Muscle of leg (tissue), 11 donors: ENCODE data around the gene HRNR. TPM values are rescaled to one million over a fixed set of nuclear protein-coding genes. Genes with fewer than 3 reads are reported as not detected.
"Not testable (repeated sequence)": the region's sequence is repeated elsewhere in the genome, so short reads cannot be mapped to it uniquely, and the experiment has no call there.

Source experiments
- DNase-seq: peaks from one replicate; pipeline ENCODE4 v3.0.0; 2013
- H3K27ac ChIP-seq: one replicate; pipeline ENCODE4 v1.5.1; 2013; ENCODE audit warnings: mild to moderate bottlenecking, low read length, control low read depth
- H3K27me3 ChIP-seq: one replicate; pipeline ENCODE4 v1.6.1; 2013; ENCODE audit warnings: low read length; ENCODE audit not compliant: control insufficient read depth, insufficient read depth
- H3K36me3 ChIP-seq: one replicate; pipeline ENCODE4 v1.6.1; 2013; ENCODE audit warnings: low read length; ENCODE audit not compliant: control insufficient read depth, insufficient read depth
- H3K4me1 ChIP-seq: one replicate; pipeline ENCODE4 v1.6.1; 2013; ENCODE audit warnings: low read length; ENCODE audit not compliant: control insufficient read depth, insufficient read depth
- H3K4me3 ChIP-seq: one replicate; pipeline ENCODE4 v1.5.1; 2013; ENCODE audit warnings: low read length, control low read depth
- H3K9me3 ChIP-seq: replicated peaks from 2 replicates; pipeline ENCODE4 v1.6.1; 2013; ENCODE audit warnings: low read depth, low read length; ENCODE audit not compliant: control insufficient read depth
- WGBS: methylation state at CpG from one replicate; pipeline ENCODE4 v1.1.5; 2013; ENCODE audit warnings: missing lambda C conversion rate; ENCODE audit not compliant: insufficient coverage; 5-methylcytosine and 5-hydroxymethylcytosine counted together
- polyA plus RNA-seq, 8 donors: library from polyadenylated mRNA; unstranded; fragments of 120-200 nt; gene quantifications; one replicate each; pipeline versions ENCODE4 v1.2.1 to v1.2.3, GENCODE V29; 2013; ENCODE audit warnings: inconsistent platforms in 1 of 8, low replicate concordance in 1 of 8; ENCODE audit not compliant: insufficient read length in 8 of 8, insufficient read depth in 1 of 8
- total RNA-seq: library from RNA; stranded (reverse); fragments of 120-200 nt; gene quantifications from one replicate; pipeline ENCODE4 v1.2.4, GENCODE V29; 2013

The HRNR gene
- total and polyA plus RNA-seq, 9 donors, result 0.03 to 0.49 (median 0.17) TPM; not detected in 1

DNA sequence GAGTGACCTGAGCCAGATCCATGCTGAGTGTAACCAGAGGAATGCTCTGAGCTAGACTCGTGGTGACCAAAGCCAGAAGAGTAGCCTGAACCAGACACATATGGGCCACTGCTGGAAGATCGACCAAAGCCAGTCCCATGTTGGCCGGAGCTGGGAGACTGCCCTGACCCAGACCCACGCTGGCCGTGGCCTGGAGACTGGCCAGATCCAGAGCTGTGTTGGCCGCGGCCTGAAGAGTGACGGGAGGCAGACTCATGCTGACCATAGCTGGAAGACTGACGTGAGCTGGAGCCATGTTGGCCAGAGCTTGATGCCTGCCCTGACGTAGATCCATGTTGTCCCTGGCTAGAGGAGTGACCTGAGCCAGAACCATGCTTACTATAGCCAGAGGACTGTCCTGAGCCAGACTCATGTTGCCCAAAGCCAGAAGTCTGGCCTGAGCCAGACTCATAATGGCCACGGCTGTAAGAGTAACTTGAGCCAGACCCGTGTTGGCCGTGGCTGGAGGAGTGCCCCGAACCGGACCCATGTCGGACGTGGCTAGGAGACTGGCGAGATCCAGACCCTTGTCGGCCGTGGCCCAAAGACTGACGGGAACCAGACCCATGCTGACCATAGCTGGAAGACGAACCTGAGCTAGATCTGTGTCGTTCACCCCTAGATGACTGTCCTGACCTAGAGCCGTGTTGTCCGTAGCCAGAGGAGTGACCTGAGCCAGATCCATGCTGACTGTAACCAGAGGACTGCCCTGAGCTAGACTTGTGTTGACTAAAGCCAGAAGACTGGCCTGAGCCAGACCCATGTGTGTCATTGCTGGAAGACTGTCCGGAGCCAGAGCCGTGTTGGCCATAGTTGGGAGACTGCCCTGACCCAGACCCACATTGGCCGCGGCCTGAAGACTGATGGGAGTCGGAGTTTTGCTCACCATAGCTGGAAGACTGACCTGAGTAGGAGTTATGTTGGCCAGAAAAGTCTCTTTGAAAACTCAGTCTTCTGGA, 3.5 kb downstream of the HRNR start:
- H3K9me3 ChIP-seq, result peaks cover 12% of the 10 kb centered on the region
- H3K27me3 ChIP-seq, result no peaks in the 10 kb centered on the region
- DNase-seq, result no peak
- 92% methylated on average over 29 of the region's 30 CpGs for WGBS
- H3K4me1 ChIP-seq, result no peaks in the 10 kb centered on the region
- no peak overlapping the region for H3K4me3 ChIP-seq
- no peaks in the 10 kb centered on the region for H3K36me3 ChIP-seq
- no peak overlapping the region for H3K27ac ChIP-seq

DNA sequence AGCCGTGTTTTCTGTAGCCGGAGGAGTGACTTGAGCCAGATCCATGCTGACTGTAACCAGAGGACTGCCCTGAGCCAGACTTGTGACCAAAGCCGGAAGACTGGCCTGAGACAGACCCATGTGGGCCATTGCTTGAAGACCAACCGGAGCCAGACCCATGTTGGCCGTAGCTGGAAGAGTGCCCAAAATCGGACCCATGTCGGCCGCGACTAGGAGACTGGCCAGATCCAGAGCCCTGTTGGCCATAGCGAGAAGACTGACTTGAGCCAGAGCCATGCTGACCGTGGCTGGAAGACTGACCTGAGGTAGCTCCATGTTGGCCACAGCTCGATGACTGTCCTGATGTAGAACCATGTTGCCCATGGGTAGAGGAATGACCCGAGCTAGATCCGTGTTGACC, 4.6 kb downstream of the HRNR start:
- peaks cover 12% of the 10 kb centered on the region for H3K9me3 ChIP-seq
- H3K27ac ChIP-seq, H3K4me3 ChIP-seq, H3K27me3 ChIP-seq, H3K36me3 ChIP-seq, DNase-seq, H3K4me1 ChIP-seq: not testable (repeated sequence)
- 88% methylated on average over 14 of the region's 14 CpGs for WGBS

DNA sequence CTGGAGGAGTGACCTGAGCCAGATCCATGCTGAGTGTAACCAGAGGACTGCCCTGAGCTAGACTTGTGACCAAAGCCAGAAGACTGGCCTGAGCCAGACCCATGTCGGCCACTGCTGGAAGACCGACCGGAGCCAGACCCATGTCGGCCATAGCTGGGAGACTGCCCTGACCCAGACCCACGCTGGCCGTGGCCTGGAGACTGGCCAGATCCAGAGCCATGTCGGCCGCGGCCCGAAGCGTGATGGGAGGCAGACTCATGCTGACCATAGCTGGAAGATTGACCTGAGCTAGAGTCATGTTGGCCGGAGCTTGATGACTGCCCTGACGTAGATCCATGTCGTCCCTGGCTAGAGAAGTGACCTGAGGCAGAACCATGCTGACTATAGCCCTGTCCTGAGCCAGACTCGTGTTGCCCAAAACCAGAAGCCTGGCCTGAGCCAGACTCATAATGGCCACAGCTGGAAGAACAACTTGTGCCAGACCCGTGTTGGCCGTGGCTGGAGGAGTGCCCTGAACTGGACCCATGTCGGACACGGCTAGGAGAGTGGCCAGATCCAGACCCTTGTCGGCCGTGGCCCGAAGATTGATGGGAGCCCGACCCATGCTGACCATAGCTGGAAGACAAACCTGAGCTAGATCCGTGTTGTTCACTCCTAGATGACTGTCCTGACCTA, 5.1 kb downstream of the HRNR start:
- H3K4me3 ChIP-seq, result no peak overlapping the region
- DNase-seq, result no peak
- H3K9me3 ChIP-seq, result peaks cover 12% of the 10 kb centered on the region
- no peaks in the 10 kb centered on the region for H3K27me3 ChIP-seq
- H3K27ac ChIP-seq, result no peak overlapping the region
- no peaks in the 10 kb centered on the region for H3K36me3 ChIP-seq
- WGBS, result 90% methylated on average over 24 of the region's 24 CpGs
- no peaks in the 10 kb centered on the region for H3K4me1 ChIP-seq

DNA sequence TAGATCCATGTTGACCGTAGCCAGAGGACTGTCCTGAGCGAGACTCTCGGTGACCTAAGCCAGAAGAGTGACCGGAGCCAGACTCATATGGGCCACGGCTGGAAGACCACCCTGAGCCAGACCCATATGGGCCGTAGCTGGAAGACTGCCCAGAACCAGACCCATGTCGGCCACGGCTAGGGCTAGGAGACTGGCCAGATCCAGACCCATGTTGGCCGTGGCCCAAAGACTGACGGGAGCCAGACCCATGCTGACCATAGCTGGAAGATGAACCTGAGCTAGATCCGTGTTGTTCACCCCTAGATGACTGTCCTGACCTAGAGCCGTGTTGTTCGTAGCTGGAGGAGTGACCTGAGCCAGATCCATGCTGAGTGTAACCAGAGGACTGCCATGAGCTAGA, 8.4 kb downstream of the HRNR start:
- not testable (repeated sequence) for H3K4me3 ChIP-seq, H3K36me3 ChIP-seq, H3K27me3 ChIP-seq, H3K27ac ChIP-seq, H3K4me1 ChIP-seq, DNase-seq, H3K9me3 ChIP-seq
- WGBS, result 92% methylated on average over 2 of the region's 13 CpGs

DNA sequence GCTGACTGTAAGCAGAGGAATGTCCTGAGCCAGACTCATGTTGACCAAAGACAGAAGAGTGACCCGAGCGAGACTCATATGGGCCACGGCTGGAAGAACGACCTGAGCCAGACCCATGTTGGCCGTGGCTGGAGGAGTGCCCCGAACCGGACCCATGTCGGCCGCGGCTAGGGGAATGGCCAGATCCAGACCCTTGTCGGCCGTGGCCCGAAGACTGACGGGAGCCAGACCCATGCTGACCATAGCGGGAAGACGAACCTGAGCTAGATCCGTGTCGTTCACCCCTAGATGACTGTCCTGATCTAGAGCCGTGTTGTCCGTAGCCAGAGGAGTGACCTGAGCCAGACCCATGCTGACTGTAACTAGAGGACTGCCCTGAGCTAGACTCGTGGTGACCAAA, 9.1 kb downstream of the HRNR start:
- not testable (repeated sequence) for DNase-seq, H3K27ac ChIP-seq
- WGBS, result no CpG with 5 or more reads among the region's 21 CpGs

DNA sequence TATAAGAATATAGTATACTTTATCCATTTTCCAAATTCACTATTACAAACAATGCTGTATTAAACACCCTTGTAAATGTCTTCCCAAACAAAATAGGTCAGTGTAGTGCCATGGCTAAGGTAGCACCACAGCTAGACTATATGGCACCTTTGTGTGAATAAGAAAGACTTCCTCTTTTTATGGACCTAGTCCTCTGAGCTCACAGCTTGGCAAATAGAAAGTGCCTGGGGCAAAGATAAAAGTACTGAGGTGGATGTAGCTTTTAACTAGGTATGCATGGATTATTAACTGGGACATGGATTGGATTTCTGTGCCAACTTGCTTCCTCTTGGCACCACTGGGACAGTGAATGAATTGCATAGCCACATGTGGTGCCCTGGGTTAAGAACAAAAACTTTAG, 25.0 kb downstream of the HRNR start:
- Histone ChIP-seq H3K27ac (no peak overlapping the region), H3K4me3 (no peak overlapping the region), H3K36me3 (no peaks in the 10 kb centered on the region), H3K9me3 (no peaks in the 10 kb centered on the region), H3K4me1 (no peaks in the 10 kb centered on the region), H3K27me3 (no peaks in the 10 kb centered on the region)
- DNase-seq, result no peak

More for the DNA sequence above, 9.1 kb downstream of the HRNR start:
- not testable (repeated sequence) for H3K36me3 ChIP-seq, H3K4me3 ChIP-seq, H3K27me3 ChIP-seq, H3K4me1 ChIP-seq, H3K9me3 ChIP-seq

DNA sequence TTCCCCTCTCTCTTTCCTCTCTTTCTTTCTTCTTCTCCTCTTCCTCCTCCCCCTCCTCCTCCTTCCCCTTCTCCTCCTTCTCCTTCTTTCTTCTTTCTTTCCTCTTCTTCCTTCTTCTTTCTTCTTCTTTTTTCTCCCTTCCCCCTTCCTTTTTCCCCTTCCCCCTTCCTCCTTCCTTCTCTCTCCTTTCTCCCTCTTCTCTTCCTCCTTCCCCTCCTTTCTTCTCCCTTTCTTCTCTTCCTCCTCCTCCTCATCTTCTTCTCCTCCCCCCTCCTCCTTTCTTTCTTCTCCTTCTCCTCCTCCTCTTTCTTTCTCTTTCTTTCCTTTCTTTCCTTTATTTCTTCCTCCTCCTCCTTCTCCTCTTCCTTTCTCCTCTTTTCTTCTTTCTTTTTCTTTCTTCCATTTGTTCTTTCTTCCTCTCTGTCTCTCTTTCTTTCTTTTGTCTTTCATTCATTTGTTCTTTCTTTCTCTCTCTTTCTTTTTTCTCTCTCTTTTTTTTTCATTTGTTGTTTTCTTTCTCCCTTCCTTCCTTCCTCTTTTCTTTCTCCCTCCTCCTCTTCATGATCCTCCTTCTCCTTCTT, 26.5 kb downstream of the HRNR start:
- Histone ChIP-seq H3K27ac (no peak overlapping the region), H3K4me3 (no peak overlapping the region), H3K27me3 (no peaks in the 10 kb centered on the region), H3K36me3 (no peaks in the 10 kb centered on the region), H3K9me3 (no peaks in the 10 kb centered on the region), H3K4me1 (no peaks in the 10 kb centered on the region)
- DNase-seq, result no peak

DNA sequence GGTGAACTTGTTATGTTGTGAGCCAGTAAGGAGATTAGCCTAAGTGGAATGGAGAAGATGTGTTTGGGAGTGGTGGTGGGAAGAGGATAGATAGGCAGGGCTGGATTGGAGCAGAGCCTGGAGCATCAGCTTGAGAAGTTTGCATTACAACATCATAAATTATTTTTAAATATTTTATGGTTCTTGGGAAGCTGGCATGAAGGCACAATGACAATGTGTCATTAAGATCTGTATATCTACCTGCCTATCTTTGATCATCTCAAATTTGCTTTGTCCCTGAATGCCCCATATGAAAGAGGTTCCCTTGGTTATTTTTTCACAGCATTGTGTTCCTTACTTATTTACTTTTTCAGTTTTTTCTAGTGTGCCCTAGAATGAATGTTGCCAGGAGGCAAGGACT, 32.3 kb downstream of the HRNR start:
- peaks cover 7% of the 10 kb centered on the region for H3K4me1 ChIP-seq
- H3K27me3 ChIP-seq, result peaks cover 22% of the 10 kb centered on the region
- DNase-seq, result no peak
- H3K4me3 ChIP-seq, result no peak overlapping the region
- no peak overlapping the region for H3K27ac ChIP-seq
- no peaks in the 10 kb centered on the region for H3K9me3 ChIP-seq
- no peaks in the 10 kb centered on the region for H3K36me3 ChIP-seq

DNA sequence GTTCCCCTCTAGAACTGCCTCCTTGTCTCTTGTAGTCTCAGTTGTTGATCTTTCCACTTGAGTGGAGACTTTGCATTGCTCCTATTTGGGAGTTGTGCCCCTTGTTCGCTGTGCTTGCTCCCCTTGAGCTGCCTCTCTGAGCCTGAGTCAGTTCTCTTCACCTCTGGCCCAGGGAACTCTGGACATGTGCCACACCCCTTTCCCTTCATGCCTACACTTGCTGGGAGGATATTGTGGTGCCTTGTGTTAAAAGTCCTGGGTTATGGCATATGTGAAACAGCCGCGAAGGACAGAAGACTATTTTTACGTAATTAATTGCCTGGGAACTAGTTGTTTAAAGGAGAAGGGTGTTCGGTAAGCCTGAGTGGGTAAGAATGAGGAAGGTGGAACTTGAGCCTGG, 32.7 kb downstream of the HRNR start:
- no peak for DNase-seq
- Histone ChIP-seq H3K27me3 (peaks cover 22% of the 10 kb centered on the region), H3K4me1 (peaks cover 7% of the 10 kb centered on the region), H3K27ac (no peak overlapping the region), H3K4me3 (no peak overlapping the region), H3K36me3 (no peaks in the 10 kb centered on the region), H3K9me3 (no peaks in the 10 kb centered on the region)
- WGBS, result 74% methylated on average over 4 of the region's 5 CpGs

DNA sequence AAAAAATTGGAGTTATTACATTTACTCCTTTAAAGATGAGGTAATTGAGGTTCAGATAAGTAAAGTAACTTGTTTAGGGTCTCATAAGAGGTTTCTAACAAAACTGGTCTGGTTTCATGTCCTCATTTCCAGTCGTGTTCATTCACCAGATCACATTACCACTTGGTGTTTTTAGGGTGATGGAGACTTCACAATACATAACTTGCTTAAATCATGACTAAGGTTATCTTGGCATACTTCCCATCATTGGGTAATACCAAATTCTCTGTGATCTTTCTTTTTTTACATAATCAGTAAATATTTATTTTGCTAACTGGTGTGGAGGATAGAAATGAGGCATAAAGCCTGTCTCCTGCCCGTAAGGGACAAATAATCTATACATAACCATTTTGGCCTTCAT, 33.4 kb downstream of the HRNR start:
- no CpG with 5 or more reads among the region's 2 CpGs for WGBS
- H3K27me3 ChIP-seq, result peaks cover 22% of the 10 kb centered on the region
- no peak for DNase-seq
- no peaks in the 10 kb centered on the region for H3K9me3 ChIP-seq
- H3K4me1 ChIP-seq, result peaks cover 7% of the 10 kb centered on the region
- no peak overlapping the region for H3K27ac ChIP-seq
- H3K4me3 ChIP-seq, result no peak overlapping the region
- no peaks in the 10 kb centered on the region for H3K36me3 ChIP-seq
